ENCODE measurements around the gene BTF3. TPM values are rescaled to one million over a fixed set of nuclear protein-coding genes. Genes with fewer than 3 reads are reported as not detected.

The BTF3 gene
- total RNA-seq, 1 donor from 2014 or later, result 386 TPM

DNA sequence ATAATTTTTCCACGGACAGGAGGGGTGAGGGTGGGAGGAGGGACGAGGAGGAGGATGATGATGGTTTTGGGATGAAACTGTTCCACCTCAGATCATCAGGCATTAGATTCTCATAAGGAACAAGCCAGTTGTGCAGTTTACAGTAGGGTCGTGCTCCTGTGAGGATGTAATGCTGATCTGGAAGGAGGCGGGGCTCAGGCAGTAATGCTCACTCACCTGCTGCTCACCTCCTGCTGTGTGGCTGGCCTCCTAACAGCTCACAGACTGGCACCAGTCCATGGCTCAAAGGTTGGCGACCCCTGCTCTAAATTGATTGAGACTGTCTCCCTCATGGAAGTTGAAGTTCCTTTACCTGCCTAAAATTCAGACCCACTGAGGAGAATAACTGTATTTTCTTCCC, 34.0 kb downstream of the BTF3 start:
- DNase-seq, result no peak
- intact Hi-C loops (cut with micrococcal nuclease), result no loop called here
- TF ChIP-seq CTCF (IDR thresholded peaks at IDR 0.05; ENCODE audit: borderline replicate concordance), result no peak
- Histone ChIP-seq H3K27ac (replicated peaks) (no peak overlapping the region), H3K4me1 (no peaks in the 10 kb centered on the region), H3K9me3 (replicated peaks) (peaks cover 4% of the 10 kb centered on the region), H3K27me3 (ENCODE audit: low read depth) (peaks cover 37% of the 10 kb centered on the region), H3K36me3 (no peaks in the 10 kb centered on the region), H3K4me3 (no peak overlapping the region)

DNA sequence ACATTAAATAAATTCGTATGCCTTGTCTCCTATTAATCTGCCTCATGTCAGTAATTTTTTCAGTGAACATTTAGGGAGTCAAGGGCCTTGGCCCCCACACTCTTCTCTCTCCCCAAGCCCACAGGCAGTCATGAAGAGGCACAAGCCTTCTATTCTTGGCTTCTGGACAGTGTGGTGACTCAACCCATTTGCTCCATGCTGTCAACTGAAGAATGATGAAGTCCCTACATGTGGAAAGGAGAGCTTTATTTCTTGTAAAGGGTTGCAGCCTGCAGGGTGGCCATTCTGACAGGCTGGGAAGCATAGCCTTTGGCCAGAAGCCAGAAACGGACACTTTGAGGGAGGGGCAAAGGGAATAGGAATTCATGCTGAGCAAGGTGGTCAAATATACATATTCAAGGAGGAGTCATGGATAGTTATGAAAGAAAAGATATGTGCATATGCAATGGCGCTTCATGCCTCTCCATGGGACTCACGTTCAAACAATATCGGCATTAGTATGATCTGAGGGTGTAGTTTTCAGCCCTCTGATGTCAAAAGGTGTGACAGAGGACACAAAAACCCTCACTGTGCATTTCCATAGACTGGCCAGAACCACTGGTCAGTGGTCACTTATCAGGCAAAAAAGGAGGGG, 35.9 kb downstream of the BTF3 start:
- H3K27me3 ChIP-seq (ENCODE audit: low read depth), result peaks cover 40% of the 10 kb centered on the region
- peaks cover 4% of the 10 kb centered on the region for H3K9me3 ChIP-seq (replicated peaks)
- no peaks in the 10 kb centered on the region for H3K36me3 ChIP-seq
- H3K4me1 ChIP-seq, result no peaks in the 10 kb centered on the region
- no peak overlapping the region for H3K4me3 ChIP-seq
- no peak overlapping the region for H3K27ac ChIP-seq (replicated peaks)
- intact Hi-C loops (cut with micrococcal nuclease), result no loop called here
- no peak for DNase-seq
- TF ChIP-seq CTCF (IDR thresholded peaks at IDR 0.05; ENCODE audit: borderline replicate concordance), result no peak

- peaks cover 4% of the 10 kb centered on the region for H3K9me3 ChIP-seq (replicated peaks)
- H3K36me3 ChIP-seq, result no peaks in the 10 kb centered on the region
- no peaks in the 10 kb centered on the region for H3K4me1 ChIP-seq
- H3K27ac ChIP-seq (replicated peaks), result no peak overlapping the region
- no peak for TF ChIP-seq CTCF (IDR thresholded peaks at IDR 0.05; ENCODE audit: borderline replicate concordance)
- H3K27me3 ChIP-seq (ENCODE audit: low read depth), result peaks cover 43% of the 10 kb centered on the region
- H3K4me3 ChIP-seq, result no peak overlapping the region
- no peak for DNase-seq
- intact Hi-C loops (cut with micrococcal nuclease), result no loop called here
Observed at GRCh38 chr5:73534971-73535370, 36.7 kb downstream of the BTF3 start.

DNA sequence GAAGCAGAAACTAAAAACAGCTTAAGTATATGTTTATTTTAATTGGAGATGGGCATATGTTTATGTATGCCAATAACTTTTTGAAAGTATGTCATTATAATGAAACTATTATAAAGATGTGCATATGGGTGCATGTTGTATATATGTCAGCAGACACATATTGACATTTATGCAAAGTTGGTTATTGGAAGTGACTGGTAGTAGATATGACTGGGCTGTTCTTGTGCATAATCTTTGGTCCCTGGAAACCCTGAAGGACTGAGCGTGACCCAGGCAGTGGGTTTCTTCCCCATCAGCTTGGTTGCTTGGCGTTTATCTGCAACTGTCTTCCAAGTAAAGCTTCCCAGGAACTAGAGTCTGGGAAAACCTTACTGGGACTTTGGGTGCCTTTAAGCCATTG, 41.5 kb downstream of the BTF3 start:
- intact Hi-C loops (cut with micrococcal nuclease), result no loop called here
- TF ChIP-seq CTCF (IDR thresholded peaks at IDR 0.05; ENCODE audit: borderline replicate concordance), result no peak
- H3K27ac ChIP-seq (replicated peaks), result no peak overlapping the region
- H3K9me3 ChIP-seq (replicated peaks), result peaks cover 3% of the 10 kb centered on the region
- H3K27me3 ChIP-seq (ENCODE audit: low read depth), result peaks cover 21% of the 10 kb centered on the region
- no peaks in the 10 kb centered on the region for H3K36me3 ChIP-seq
- H3K4me3 ChIP-seq, result no peak overlapping the region
- H3K4me1 ChIP-seq, result peaks cover 2% of the 10 kb centered on the region
- no peak for DNase-seq

- H3K27me3 ChIP-seq (ENCODE audit: low read depth), result peaks cover 21% of the 10 kb centered on the region
- no peak overlapping the region for H3K4me3 ChIP-seq
- no peak overlapping the region for H3K27ac ChIP-seq (replicated peaks)
- no peaks in the 10 kb centered on the region for H3K9me3 ChIP-seq (replicated peaks)
- no peak for TF ChIP-seq CTCF (IDR thresholded peaks at IDR 0.05; ENCODE audit: borderline replicate concordance)
- intact Hi-C loops (cut with micrococcal nuclease), result no loop called here
- H3K4me1 ChIP-seq, result peaks cover 6% of the 10 kb centered on the region
- DNase-seq, result no peak
- H3K36me3 ChIP-seq, result no peaks in the 10 kb centered on the region
Observed at GRCh38 chr5:73540192-73540591, 42.0 kb downstream of the BTF3 start.
